Sigmoid colon (tissue), 4 donors: ENCODE measurements around the gene VAMP2.

ENCODE experiments used
- EP300 ChIP-seq, 4 donors: sonication (generic); formaldehyde crosslinking; IDR thresholded peaks; one replicate each; pipeline ENCODE4 v1.6.1; 2017; ENCODE audit warnings: antibody characterized with exemption in 4 of 4
- POLR2A ChIP-seq, 2 donors: fragments of 450-650 bp; IDR thresholded peaks; one replicate each; pipeline ENCODE4 v1.6.1; 2016; ENCODE audit warnings: antibody characterized with exemption in 2 of 2, mild to moderate bottlenecking in 2 of 2, moderate library complexity in 2 of 2
- POLR2AphosphoS5 ChIP-seq, 4 donors: sonication (generic); formaldehyde crosslinking; IDR thresholded peaks; one replicate each; pipeline ENCODE4 v1.6.1; 2017; ENCODE audit warnings: antibody characterized with exemption in 4 of 4
- TF ChIP-seq, protein P1 (sequence below), 4 experiments: fragments of 450-650 bp in 3 of 4; fragments of 200-600 bp in 1 of 4; IDR thresholded peaks; one replicate each; pipeline ENCODE4 v1.5.1; 2016 to 2019; ENCODE audit warnings: antibody characterized with exemption in 4 of 4, mild to moderate bottlenecking in 3 of 4, moderate library complexity in 2 of 4

- TF ChIP-seq POLR2AphosphoS5 (IDR thresholded peaks at IDR 0.05) (peak; percentile 3 to 47 (median 26)), EP300 (IDR thresholded peaks at IDR 0.05) (no peak), POLR2A (IDR thresholded peaks at IDR 0.05) (no peak)
- TF ChIP-seq, protein P1, sequence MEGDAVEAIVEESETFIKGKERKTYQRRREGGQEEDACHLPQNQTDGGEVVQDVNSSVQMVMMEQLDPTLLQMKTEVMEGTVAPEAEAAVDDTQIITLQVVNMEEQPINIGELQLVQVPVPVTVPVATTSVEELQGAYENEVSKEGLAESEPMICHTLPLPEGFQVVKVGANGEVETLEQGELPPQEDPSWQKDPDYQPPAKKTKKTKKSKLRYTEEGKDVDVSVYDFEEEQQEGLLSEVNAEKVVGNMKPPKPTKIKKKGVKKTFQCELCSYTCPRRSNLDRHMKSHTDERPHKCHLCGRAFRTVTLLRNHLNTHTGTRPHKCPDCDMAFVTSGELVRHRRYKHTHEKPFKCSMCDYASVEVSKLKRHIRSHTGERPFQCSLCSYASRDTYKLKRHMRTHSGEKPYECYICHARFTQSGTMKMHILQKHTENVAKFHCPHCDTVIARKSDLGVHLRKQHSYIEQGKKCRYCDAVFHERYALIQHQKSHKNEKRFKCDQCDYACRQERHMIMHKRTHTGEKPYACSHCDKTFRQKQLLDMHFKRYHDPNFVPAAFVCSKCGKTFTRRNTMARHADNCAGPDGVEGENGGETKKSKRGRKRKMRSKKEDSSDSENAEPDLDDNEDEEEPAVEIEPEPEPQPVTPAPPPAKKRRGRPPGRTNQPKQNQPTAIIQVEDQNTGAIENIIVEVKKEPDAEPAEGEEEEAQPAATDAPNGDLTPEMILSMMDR (IDR thresholded peaks at IDR 0.05) = no peak
Measured at GRCh38 chr17:8149419-8150193, 13.1 kb downstream of the VAMP2 start.
